GM12878 (cell line): ENCODE measurements around the gene SNX21. TPM values are rescaled to one million over a fixed set of nuclear protein-coding genes. Genes with fewer than 3 reads are reported as not detected.

Experiments used
- BCL3 ChIP-seq: IDR thresholded peaks from 2 replicates; pipeline ENCODE4 v1.6.1; 2011; ENCODE audit warnings: borderline replicate concordance, low read depth, mild to moderate bottlenecking, moderate library complexity, low read length; ENCODE audit not compliant: insufficient read depth, poor library complexity, severe bottlenecking
- BMI1 ChIP-seq: fragments of 450-650 bp; IDR thresholded peaks from 2 replicates; pipeline ENCODE4 v1.6.1; 2016; ENCODE audit warnings: mild to moderate bottlenecking, moderate library complexity, borderline replicate concordance
- CBX5 ChIP-seq: sonication (generic); IDR thresholded peaks from 2 replicates; pipeline ENCODE4 v1.6.1; 2016; ENCODE audit warnings: low read depth, moderate library complexity, mild to moderate bottlenecking, inconsistent platforms
- DPF2 ChIP-seq: fragments of 450-650 bp; IDR thresholded peaks from 2 replicates; pipeline ENCODE4 v1.6.1; 2017; ENCODE audit warnings: mild to moderate bottlenecking
- EP300 ChIP-seq, 2 experiments: fragments of 150-350 bp in 1 of 2; IDR thresholded peaks; 2 replicates each; pipeline ENCODE4 v1.6.1; 2011 to 2012; ENCODE audit warnings: low read depth in 2 of 2, low read length in 2 of 2, borderline replicate concordance in 1 of 2, improper control_type of control experiment in 1 of 2, inconsistent platforms in 1 of 2; ENCODE audit not compliant: control insufficient read depth in 1 of 2
- STAT1 ChIP-seq: fragments of 450-650 bp; conservative IDR thresholded peaks from 2 replicates; pipeline ENCODE4 v1.6.1; 2014; ENCODE audit warnings: antibody characterized with exemption, mild to moderate bottlenecking
- SUPT20H ChIP-seq: IDR thresholded peaks from 2 replicates; pipeline ENCODE4 v1.6.1; 2011; ENCODE audit warnings: low read depth, mild to moderate bottlenecking, low read length, moderate library complexity, borderline replicate concordance; ENCODE audit not compliant: control insufficient read depth
- TAF1 ChIP-seq: IDR thresholded peaks from 2 replicates; pipeline ENCODE4 v1.6.1; 2011; ENCODE audit warnings: mild to moderate bottlenecking, low read depth, low read length, borderline replicate concordance
- ZBTB40 ChIP-seq: fragments of 450-650 bp; IDR thresholded peaks from 2 replicates; pipeline ENCODE4 v1.6.1; 2016; ENCODE audit warnings: mild to moderate bottlenecking, moderate library complexity, borderline replicate concordance
- polyA plus RNA-seq, 11 experiments: library from polyadenylated mRNA; depleted of rRNA in 4 of 11; unstranded in 6 of 11; stranded (reverse) in 5 of 11; fragments of >200 nt; fragmentation: Nextera tagmentation in 4 of 11; fragmentation: Illumina TruSeq in 1 of 11; extraction: Ambion mirVana in 4 of 11; extraction: Trizol in 1 of 11; gene quantifications; 1 replicate in 1 of 11; 2 replicates in 10 of 11; pipeline versions ENCODE4 v1.2.1 to v1.2.3, GENCODE V29; 2011 to 2016; ENCODE audit warnings: inconsistent platforms in 2 of 11, missing spikeins in 2 of 11, low read depth in 1 of 11
- total RNA-seq, 4 experiments: library from RNA; depleted of rRNA in 3 of 4; stranded (reverse); fragments of >200 nt in 3 of 4; fragmentation: Illumina TruSeq in 1 of 4; extraction: Trizol in 1 of 4; gene quantifications; 2 replicates each; pipeline versions ENCODE4 v1.2.1 to v1.2.3, GENCODE V29; 2013 to 2021
- TF ChIP-seq, protein P1 (sequence below): IDR thresholded peaks from 2 replicates; pipeline ENCODE4 v1.6.1; 2012; ENCODE audit warnings: low read depth, low read length, improper control_type of control experiment

SNX21 gene
- total and polyA plus RNA-seq, 10 of the 15 experiments (the other 5 are each of a cell fraction or from before 2014, with no cell fraction given): 0.10 to 1.4 (median 0.57) TPM

- no peak for TF ChIP-seq BCL3
- TF ChIP-seq EP300 (IDR thresholded peaks at IDR 0.05; ENCODE audit: borderline replicate concordance in 1 of 2, control insufficient read depth in 1 of 2, low read depth in 2 of 2, low read length in 2 of 2): no peak
- TF ChIP-seq TAF1: no peak
- TF ChIP-seq ZBTB40: no peak
- TF ChIP-seq BMI1: no peak
- no peak for TF ChIP-seq DPF2
- TF ChIP-seq, protein P1, sequence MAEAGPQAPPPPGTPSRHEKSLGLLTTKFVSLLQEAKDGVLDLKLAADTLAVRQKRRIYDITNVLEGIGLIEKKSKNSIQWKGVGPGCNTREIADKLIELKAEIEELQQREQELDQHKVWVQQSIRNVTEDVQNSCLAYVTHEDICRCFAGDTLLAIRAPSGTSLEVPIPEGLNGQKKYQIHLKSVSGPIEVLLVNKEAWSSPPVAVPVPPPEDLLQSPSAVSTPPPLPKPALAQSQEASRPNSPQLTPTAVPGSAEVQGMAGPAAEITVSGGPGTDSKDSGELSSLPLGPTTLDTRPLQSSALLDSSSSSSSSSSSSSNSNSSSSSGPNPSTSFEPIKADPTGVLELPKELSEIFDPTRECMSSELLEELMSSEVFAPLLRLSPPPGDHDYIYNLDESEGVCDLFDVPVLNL: no peak
- TF ChIP-seq STAT1: no peak
- no peak for TF ChIP-seq CBX5
- no peak for TF ChIP-seq SUPT20H
Measured at GRCh38 chr20:45887346-45887715, 53.7 kb downstream of the SNX21 start, which contains the start of gene SPATA25 (continued).
